ENCODE data around the gene FAM111B. TPM values are rescaled to one million over a fixed set of nuclear protein-coding genes. Genes with fewer than 3 reads are reported as not detected.
"Not testable (repeated sequence)": the region's sequence is repeated elsewhere in the genome, so short reads cannot be mapped to it uniquely, and the experiment has no call there.

The FAM111B gene
- total RNA-seq, 6 experiments from 2014 or later, result 6.1 to 16.7 (median 13.5) TPM

DNA sequence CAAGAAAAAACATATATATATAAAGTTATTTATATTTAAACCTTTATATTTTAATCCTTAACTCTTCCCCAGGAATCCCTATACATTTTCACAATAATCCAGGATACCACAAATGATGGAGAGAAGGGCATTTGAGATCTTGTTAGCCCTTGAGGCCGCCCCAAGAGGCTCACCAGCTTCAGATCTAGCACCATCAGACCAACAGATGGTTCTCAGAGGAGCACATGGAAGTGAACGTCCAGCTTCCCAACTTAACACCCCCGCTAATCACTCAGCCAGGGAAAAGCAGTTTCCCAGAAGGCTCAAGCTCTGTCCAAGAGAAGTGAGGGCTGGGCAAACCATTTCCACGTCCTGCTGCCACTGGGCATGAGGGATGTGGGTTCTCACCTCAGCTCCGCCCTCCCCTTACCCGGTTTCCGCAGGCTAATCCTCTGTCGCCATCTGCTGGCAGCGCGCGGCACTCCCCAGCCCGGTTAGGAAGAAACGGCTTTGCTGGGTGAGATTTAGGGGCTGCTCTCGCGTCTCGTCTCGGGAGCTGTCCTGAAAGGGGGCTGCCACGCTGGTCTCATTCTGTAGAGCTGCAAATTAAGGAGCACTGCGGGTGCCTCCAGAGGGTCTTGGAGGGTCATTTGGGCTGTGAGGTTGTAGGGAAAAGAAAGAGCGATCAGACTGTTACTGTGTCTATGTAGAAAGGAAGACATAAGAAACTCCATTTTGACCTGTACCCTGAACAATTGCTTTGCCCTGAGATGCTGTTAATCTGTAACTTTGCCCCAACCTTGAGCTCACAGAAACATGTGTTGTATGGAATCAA, 28.8 kb downstream of the FAM111B start:
- Mint-ChIP-seq H3K36me3 (ENCODE audit: low read depth) (peaks cover 34% of the 10 kb centered on the region), H3K9me3 (peaks cover 15% of the 10 kb centered on the region), H3K4me1 (ENCODE audit: low read depth) (peaks cover 11% of the 10 kb centered on the region), H3K4me3 (peak overlapping the region; percentile 54), H3K27ac (peak overlapping the region; percentile 48; the same call in 1 of the 2 replicates), H3K27me3 (ENCODE audit: insufficient read depth) (no peaks in the 10 kb centered on the region)
- TF ChIP-seq, protein P1, sequence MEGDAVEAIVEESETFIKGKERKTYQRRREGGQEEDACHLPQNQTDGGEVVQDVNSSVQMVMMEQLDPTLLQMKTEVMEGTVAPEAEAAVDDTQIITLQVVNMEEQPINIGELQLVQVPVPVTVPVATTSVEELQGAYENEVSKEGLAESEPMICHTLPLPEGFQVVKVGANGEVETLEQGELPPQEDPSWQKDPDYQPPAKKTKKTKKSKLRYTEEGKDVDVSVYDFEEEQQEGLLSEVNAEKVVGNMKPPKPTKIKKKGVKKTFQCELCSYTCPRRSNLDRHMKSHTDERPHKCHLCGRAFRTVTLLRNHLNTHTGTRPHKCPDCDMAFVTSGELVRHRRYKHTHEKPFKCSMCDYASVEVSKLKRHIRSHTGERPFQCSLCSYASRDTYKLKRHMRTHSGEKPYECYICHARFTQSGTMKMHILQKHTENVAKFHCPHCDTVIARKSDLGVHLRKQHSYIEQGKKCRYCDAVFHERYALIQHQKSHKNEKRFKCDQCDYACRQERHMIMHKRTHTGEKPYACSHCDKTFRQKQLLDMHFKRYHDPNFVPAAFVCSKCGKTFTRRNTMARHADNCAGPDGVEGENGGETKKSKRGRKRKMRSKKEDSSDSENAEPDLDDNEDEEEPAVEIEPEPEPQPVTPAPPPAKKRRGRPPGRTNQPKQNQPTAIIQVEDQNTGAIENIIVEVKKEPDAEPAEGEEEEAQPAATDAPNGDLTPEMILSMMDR (IDR thresholded peaks at IDR 0.05), result peak; percentile 96
- peak; percentile 64 for DNase-seq

DNA sequence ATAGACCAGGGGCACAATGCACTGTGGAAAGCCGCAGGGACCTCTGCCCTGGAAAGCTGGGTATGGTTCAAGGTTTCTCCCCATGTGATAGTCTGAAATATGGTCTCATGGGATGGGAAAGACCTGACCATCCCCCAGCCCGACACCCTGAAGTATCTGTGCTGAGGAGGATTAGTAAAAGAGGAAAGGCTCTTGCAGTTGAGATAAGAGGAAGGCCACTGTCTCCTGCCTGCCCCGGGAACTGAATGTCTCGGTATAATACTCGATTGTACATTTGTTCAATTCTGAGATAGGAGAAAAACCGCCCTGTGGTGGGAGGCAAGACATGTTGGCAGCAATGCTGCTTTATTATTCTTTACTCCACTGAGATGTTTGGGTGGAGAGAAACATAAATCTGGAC, 29.5 kb downstream of the FAM111B start:
- H3K9me3 Mint-ChIP-seq; H3K27ac Mint-ChIP-seq; DNase-seq; H3K27me3 Mint-ChIP-seq (ENCODE audit: insufficient read depth); H3K4me3 Mint-ChIP-seq: not testable (repeated sequence)
- peaks cover 31% of the 10 kb centered on the region for H3K36me3 Mint-ChIP-seq (ENCODE audit: low read depth)
- peaks cover 18% of the 10 kb centered on the region for H3K4me1 Mint-ChIP-seq (ENCODE audit: low read depth)

DNA sequence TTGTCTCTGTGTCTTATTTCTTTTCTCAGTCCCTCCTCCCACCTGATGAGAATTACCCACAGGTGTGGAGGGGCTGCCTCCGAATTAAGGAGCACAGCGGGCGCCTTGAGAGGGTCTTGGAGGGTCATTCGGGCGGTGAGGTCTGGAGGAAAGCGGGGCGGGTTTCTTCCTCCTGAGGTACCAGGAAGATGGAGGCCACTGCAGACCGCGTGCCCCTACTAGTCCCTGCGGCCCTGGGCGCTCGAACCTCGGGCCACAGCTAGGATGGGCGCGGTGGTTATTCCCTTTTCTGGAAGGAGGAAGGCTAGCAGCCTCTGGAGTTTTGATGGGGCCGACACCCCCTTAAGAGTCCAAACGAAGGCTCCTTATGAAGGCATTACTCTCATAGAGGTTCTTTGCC, 30.2 kb downstream of the FAM111B start:
- TF ChIP-seq, protein P1 (IDR thresholded peaks at IDR 0.05), result no peak
- DNase-seq, result no peak
- H3K36me3 Mint-ChIP-seq (ENCODE audit: low read depth), result peaks cover 24% of the 10 kb centered on the region
- H3K9me3 Mint-ChIP-seq, result peaks cover 8% of the 10 kb centered on the region
- H3K4me1 Mint-ChIP-seq (ENCODE audit: low read depth), result peaks cover 22% of the 10 kb centered on the region
- no peaks in the 10 kb centered on the region for H3K27me3 Mint-ChIP-seq (ENCODE audit: insufficient read depth)
- no peak overlapping the region for H3K27ac Mint-ChIP-seq
- H3K4me3 Mint-ChIP-seq, result no peak overlapping the region

DNA sequence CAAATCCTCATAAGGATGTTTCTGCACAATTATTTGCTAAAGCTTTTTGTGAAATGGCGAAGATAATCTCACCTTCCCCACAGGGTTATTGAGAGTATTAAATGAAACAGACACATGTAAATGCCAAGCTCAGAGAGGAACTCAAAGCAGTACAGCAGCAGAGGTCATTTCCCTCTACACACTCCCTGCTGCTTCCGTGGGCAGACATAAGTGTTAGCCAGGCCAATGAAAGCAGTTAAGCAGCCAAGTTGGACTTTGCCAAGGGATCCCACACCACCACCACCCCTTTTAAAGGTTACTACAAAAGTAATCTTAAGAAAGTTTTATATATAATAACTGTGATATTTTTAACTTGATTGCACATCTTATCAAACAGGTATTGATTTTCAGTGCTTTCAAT, 31.6 kb downstream of the FAM111B start:
- Mint-ChIP-seq H3K9me3 (no peaks in the 10 kb centered on the region), H3K4me1 (ENCODE audit: low read depth) (peaks cover 28% of the 10 kb centered on the region), H3K27ac (no peak overlapping the region), H3K4me3 (no peak overlapping the region), H3K36me3 (ENCODE audit: low read depth) (peaks cover 10% of the 10 kb centered on the region; the same call in 1 of the 2 replicates), H3K27me3 (ENCODE audit: insufficient read depth) (no peaks in the 10 kb centered on the region; the same call in 1 of the 2 replicates)
- no peak for DNase-seq
- TF ChIP-seq, protein P1 (IDR thresholded peaks at IDR 0.05), result no peak

DNA sequence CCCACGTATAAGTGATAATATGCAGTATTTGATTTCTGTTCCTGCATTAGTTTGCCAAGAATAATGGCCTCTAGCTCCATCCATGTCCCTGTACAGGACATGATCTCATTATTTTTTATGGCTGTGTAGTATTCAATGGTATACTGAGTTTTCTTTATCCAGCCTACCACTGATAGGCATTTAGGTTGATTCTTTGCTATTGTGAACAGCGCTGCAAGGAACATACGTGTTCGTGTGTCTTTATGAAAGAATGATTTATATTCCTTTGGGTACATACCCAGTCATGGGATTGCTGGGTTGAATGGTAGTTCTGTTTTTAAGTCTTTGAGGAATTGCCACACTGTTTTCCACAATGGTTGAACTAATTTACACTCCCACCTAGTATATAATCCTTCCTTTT, 34.2 kb downstream of the FAM111B start:
- Mint-ChIP-seq H3K27ac (peak overlapping the region; percentile 98), H3K4me1 (ENCODE audit: low read depth) (peaks cover 44% of the 10 kb centered on the region), H3K4me3 (peak overlapping the region; percentile 97), H3K27me3 (ENCODE audit: insufficient read depth) (no peaks in the 10 kb centered on the region; the same call in 1 of the 2 replicates), H3K36me3 (ENCODE audit: low read depth) (peaks cover 10% of the 10 kb centered on the region; the same call in 1 of the 2 replicates), H3K9me3 (no peaks in the 10 kb centered on the region)
- TF ChIP-seq, protein P1 (IDR thresholded peaks at IDR 0.05), result no peak
- no peak for DNase-seq
